ENCODE results near the gene IER3. TPM values are rescaled to one million over a fixed set of nuclear protein-coding genes. Genes with fewer than 3 reads are reported as not detected.
A peak's percentile ranks its signal among the peaks of the same experiment; 100 is the strongest.

The IER3 gene
- total and polyA plus RNA-seq, 2 of the 13 experiments (the other 11 are each of a cell fraction or from before 2014, with no cell fraction given): 51.1 to 131 TPM

GRCh38 chr6:30742316-30743098, 1.8 kb downstream of the IER3 start, which contains the start of gene FLOT1 (continued):
- TF ChIP-seq ZMAT3 (CRISPR knock-in tag; conservative IDR thresholded peaks at IDR 0.05): peak; percentile 96
- TF ChIP-seq TBX3 (IDR thresholded peaks at IDR 0.05; ENCODE audit: borderline replicate concordance): peak; percentile 67; the same call in 1 of the 2 replicates
- no peak for TF ChIP-seq MAFG (CRISPR knock-in tag; IDR thresholded peaks at IDR 0.05)
- no peak; the same call in none of the 2 replicates for TF ChIP-seq PRDM15 (CRISPR knock-in tag; IDR thresholded peaks at IDR 0.05)
- TF ChIP-seq ZNF713 (CRISPR knock-in tag; IDR thresholded peaks at IDR 0.05): peak; percentile 90
- TF ChIP-seq ZBED4 (CRISPR knock-in tag; IDR thresholded peaks at IDR 0.05; ENCODE audit: borderline replicate concordance): peak; percentile 95; the same call in 1 of the 2 replicates
- no peak for TF ChIP-seq ZNF30 (CRISPR knock-in tag; IDR thresholded peaks at IDR 0.05)
- TF ChIP-seq ZNF619 (CRISPR knock-in tag; IDR thresholded peaks at IDR 0.05): peak; percentile 78
- TF ChIP-seq REST (IDR thresholded peaks at IDR 0.05; ENCODE audit: borderline replicate concordance in 1 of 2, low read depth in 1 of 2, low read length in 2 of 2): peak in 1 of 2 experiments; percentile 31; a peak in 1 of 4 replicates
- peak; percentile 85 for TF ChIP-seq MAX (IDR thresholded peaks at IDR 0.05)
- TF ChIP-seq ARNT2 (CRISPR knock-in tag; IDR thresholded peaks at IDR 0.05; ENCODE audit: low read depth): peak; percentile 94
- TF ChIP-seq ZBTB37 (CRISPR knock-in tag; IDR thresholded peaks at IDR 0.05): peak; percentile 89
- TF ChIP-seq NRL (CRISPR knock-in tag; IDR thresholded peaks at IDR 0.05; ENCODE audit: borderline replicate concordance): no peak; the same call in none of the 2 replicates
